Activated CD4-positive, alpha-beta T cell treated with anti-CD3 and anti-CD28 coated beads for 48 hours (primary cell): ENCODE results near the gene COL2A1.

Experiments used
- DNase-seq: peaks from one replicate; pipeline ENCODE4 v3.0.0-alpha.2; 2020

COL2A1 gene

DNA sequence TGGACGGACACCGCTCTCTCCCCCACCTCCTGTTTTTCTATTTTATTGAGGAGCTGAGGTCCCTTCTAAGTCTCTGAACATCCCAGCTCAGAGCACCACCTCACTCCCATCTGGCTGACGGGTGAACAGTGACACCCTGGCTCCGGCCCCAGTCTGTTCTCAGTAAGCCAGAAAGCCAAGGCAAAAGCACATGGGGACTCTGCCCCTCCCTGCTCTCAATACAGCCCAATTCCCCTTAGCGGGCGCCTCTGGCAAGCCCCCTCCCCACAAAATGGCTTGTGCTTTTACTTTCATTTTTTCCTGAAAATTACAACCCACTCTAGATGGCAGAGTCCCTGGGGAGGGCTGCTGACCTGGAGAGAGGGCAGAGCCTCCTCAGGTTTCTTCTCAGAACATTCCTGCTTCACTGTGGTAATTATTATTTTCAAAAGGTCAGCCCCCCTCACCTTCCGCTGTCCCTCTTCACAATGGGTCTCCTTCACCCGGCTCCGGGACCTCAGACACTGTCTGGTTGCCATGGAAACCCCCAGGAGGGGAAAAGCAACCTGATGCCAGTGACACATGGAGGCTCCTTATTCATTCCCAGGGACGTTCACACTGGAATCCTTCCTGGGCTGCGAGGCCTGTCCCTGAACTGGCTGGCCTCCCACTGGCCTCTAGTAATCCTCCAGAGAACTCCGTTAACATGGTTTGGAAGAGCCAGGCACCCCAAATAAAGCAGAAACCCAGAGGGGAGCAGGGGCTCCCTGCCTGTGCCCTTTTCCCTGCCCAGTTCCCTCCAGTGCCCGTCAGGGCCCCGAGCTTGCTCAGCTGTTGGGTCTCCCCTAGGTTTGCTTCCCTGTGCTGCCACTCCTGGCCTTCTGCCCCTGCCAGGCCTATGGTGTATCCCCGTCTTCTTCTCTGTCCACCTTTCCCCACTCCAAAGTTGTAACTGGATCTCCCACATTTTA lies 15.9 kb downstream of the COL2A1 start:
- no peak for DNase-seq

DNA sequence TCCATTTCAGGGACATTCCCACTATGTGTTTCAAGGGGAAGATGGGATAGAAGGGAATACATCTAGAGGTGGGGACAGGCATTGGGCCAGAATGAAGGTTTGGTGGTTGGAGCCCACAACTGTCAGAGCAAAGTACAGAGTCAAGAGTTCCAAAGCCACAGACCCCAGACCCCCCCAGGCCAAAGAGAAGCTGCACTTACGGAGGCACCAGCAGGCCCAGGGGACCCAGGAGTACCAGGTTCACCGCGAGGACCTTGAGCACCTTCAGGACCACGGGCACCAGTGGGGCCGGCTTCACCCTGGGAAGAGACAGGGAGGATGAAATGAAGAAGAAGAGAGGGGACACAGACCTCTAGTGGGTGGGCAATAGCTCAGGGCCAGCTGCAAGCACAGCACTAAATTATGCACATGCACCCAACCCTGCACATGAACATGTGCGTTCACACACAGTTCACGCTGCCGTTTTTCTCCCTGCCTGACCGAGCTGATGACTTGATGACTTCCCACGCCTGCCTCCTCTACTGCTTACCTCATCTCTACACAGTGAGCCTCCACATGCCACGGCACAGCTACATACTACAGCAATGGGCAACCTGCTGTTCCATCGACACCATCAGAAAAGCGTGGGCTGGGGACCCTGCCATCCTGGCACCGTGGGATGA lies 16.7 kb downstream of the COL2A1 start:
- DNase-seq: no peak

DNA sequence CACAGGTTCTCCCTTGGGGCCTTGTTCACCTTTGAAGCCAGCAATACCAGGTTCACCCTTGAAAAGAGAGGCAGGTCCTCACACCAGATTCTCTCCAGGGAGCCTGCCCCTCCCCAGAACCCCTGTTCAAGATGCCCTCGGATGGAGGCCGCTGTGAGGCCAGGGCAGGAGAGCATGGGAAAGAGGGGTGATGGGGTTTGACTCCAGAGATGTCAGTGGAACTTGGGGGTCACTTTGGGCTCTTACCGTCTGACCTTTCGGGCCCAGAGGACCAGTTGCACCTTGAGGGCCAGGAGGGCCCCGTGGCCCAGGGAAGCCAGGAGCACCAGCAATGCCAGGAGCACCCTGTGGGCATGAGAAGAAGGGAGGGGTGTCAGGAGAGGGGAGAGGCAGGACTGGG lies 17.4 kb downstream of the COL2A1 start:
- no peak for DNase-seq

DNA sequence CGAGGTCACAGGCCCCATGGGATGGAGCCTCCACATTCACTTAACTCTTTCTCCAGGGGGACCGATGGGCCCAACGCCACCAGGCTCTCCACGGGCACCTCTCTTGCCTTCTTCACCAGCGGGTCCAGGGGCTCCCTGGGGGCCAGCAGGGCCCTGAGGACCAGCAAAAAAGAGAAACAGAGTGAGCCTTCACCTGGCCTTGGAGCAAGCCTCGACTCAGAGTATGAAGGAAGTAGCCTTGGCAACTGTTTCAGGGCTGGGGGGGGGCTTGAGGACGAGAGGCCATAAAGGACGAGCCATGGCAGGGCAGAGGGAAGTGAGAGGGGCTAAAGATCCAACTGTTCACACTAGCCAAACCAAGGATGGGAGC lies 18.0 kb downstream of the COL2A1 start:
- no peak for DNase-seq

DNA sequence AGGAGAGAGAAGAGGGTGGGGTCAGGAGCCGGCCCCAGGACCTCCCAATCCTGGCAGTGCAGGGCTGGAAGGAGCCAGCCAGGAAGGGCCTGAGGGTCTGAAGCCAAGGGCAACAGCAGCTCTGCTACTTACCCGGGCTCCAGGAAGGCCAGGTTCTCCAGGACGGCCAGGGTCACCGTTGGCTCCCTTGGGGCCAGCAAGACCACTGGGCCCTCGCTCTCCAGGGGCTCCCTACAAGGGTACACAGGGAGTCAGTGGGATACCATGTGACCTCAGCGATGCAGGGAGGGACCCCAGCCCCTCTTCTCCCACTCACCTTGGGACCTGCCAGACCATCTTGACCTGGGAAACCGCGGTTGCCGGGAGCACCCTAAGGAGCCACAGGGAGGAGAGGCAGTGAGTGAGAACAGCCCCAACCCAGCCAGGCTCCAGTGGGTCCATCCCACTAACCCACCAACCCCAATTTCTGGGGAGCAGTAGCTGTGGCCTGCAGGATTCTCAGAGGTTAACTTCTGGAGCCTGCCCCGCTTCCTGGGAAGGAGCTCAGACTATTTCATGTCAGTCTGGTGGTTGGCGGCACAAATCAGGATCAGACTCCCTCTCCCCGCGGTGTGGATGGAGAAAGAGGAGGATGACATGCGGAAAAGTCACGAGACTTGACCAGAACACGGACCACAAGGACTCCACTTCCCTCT lies 18.5 kb downstream of the COL2A1 start:
- no peak for DNase-seq

DNA sequence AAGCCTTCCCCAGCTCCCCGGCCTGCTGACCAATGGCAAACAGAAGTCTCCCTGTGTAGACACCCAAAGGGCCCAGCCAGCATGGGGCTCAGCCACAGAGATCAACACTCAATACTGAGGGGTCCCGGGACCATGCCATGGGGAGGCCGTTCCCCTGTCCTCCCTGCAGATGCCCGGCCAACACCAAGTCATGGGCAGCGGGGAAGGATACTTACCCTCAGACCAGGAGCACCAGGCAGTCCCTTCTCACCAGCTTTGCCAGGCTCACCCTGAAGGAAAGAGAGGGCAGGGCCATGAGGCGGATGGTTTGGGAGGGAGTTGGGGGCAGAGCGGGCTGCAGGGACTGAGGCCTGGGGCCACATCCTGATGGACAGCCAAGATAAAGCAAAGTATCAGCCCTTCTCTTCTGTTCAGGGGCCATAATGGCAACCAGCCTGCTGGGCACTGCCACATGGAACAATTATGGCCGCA lies 19.9 kb downstream of the COL2A1 start:
- no peak for DNase-seq

DNA sequence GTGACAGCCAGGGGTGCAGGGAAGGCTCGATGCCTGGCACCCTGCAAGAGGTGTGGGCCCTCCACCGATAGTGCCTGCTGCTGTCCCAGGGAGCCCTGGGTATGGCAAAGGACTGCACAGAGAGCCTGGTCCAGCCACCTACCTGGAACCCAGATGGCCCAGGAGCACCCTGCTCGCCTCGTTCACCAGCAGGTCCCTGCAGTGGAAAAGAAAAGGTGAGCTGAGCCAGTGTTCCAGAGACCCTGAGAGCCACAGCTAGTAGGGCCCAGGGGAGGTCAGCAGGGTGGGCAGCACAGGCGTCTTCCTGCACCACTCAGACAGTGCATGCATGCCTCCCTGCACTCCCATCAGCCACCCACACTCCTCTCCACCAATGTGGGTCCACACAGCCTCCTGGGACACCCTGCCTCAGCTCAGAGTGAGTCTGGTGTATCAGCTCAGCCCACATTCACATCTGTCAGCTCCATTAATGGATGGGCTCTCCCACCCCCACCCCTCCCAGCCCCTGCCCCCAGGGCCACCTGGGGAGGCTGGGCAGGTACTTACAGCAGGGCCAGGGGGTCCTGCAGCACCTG lies 20.6 kb downstream of the COL2A1 start:
- DNase-seq: no peak

DNA sequence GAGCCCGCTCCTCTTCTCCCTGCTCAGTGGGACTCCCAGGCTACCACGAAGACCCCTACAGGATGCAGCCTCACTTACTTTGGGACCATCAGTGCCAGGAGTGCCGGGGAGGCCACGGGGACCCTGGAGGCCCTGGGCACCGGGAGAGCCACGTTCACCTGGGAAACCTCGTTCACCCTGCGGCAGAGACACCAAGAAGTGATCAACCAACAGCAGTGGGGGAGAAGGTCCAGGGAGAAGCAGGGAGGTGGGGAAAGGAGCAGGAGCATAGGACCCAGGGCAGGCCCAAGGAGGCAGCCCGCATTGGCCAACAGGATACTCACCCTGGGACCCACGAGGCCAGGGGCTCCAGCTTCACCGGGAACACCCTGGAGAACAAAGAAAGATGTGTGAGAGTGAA lies 21.5 kb downstream of the COL2A1 start:
- DNase-seq: no peak

DNA sequence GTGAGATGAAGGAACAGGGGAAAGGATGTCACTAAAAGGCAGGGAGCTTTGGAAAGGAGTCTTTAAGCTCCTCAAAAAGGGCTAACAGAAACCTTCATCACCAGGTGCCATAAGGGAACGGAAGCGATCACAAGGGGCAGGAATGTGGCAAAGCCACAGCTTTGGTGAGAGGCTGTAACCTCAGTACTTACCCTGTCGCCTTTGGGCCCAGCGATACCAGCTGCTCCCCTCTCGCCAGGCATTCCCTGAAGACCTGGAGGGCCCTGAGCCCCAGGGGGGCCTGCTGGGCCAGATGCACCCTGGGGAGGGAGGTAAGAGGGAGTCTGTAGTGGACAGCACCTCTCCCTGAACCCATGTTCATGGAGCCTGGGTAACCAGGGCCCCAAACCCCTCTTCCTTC lies 22.0 kb downstream of the COL2A1 start:
- DNase-seq: no peak

DNA sequence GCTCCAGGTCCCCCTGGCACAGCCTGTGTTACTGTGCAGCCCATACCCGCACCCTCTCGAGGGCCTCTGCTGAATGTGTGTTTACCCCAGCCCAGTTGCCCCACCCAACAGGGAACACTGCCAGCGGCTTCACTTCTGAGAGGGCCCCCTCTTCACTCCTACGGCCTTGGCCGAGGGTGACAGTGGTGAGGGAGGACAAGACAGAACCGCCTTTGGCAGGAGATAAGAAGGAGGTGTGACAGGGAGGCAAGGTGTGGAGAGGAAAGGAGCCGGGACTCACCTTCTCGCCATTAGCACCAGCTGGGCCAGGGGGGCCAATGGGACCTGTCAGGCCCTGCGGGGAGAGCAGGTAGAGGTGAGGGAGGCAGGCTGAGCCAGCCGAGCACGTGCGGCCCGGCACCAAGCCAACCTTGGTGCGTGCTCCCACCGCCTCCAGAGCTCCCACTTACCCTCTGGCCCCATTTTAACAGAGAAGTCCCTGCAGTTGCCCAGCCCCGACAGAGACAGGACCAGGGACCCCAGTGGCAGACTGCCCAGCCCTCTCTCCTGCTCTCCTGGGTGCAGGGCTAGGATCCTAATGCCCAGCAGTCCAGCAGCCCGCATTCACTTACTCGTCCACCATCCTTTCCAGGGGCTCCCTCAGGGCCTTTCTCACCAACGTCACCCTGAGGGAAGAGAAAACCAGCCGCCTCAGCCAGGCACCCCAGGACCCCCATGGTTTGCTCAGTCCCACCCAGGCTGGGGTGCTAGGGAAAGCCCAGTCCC lies 22.6 kb downstream of the COL2A1 start:
- DNase-seq: no peak

DNA sequence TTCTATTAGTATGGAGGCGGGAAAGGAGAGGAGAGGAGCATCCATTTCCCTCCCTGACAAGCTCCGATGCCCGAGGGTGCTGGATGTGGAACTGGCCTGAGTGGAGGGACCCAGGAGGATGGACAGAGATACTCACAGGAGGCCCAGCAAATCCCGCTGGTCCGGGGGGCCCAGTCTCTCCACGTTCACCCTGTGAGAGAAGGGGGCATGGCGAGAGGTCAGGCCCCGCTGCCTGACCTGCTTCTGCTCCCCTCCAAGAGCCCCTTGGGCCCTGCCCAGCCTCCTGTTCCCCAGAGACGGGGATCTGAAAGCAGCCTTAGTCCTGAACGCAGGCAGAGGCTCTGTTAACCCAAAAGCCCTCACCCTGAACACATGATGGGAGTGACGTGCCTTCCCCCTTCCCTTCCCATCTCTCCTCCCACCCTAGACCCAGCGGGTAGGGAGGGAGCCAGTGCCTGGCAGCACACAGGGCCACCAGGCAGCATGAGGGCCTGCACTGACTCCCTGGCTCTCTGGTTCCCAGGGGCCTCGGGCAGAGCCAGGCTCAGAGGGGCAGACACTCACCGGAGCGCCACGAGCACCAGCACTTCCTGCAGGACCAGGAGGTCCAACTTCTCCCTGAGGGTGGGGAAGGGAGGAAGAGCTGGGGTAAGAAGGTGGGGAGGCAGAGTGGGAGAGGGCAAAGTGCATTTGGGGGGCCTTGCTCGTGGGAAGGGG lies 23.3 kb downstream of the COL2A1 start:
- no peak for DNase-seq

DNA sequence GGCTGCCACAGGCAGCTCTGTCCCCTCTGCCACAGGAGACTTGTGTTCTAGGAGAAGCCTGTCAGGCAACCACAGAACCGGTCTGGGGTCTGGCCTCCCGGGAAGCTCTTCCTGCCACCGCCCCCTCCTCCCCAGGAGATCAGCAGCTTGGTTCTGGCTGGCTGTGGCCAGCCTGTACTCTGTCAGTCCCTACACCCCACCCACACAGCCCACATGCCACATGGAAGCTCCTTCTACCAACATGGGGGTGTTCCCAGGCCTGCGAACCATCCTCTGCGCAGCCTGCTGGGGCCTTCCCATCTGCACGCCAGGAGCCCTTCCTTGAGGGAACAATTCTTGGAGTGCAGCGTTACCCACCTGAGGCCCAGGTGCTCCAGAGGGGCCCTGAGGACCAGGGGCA lies 24.1 kb downstream of the COL2A1 start:
- no peak for DNase-seq

DNA sequence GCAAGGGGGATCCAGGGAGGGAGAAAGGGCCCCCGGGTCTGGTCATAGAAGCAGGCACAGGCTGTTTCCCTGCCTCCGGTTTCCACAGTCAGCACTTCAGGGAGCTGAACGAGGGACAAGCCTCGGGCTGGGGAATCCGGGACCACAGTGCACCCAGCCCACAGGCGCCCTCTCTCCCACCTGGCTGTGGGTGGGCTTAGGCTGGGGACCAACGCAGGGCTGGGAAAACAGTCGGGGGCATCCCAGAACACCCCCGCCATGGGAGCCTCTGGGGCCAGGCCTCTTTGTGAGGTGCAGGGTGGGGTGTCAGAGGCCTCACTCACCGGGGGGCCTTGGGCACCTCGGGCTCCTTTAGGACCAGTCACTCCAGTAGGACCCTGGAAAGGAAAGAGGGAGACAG lies 24.6 kb downstream of the COL2A1 start:
- no peak for DNase-seq

DNA sequence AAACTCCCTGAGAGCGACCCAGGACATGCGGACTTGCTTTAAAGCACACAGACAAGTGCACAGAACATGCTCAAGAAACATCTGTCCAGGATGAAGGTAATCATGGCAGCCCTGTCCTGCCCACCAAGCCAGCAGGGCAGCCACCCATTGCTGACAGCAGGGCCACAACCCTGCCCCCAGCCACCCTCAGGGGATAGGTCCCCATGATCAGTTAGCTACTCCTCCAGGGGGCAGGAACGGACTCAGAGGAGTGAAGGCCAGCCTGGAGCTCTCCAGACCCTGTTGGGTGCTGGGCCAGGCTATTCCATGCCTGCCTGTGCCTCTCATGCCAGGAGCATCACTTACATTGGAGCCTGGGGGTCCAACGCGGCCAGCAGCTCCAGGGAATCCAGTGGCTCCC lies 25.1 kb downstream of the COL2A1 start:
- DNase-seq: no peak

DNA sequence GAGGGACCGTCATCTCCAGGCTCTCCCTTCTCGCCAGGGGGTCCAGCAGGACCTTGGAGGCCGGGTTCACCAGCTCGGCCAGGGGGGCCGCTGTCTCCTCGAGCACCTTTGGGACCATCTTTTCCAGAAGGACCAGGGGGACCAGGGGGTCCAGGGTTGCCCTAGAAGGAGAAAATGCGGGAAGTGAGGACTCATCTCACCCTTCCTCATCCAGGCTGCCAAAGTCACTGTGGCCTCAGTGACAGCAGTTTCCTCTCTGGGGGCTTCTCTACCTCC lies 25.7 kb downstream of the COL2A1 start:
- DNase-seq: no peak

DNA sequence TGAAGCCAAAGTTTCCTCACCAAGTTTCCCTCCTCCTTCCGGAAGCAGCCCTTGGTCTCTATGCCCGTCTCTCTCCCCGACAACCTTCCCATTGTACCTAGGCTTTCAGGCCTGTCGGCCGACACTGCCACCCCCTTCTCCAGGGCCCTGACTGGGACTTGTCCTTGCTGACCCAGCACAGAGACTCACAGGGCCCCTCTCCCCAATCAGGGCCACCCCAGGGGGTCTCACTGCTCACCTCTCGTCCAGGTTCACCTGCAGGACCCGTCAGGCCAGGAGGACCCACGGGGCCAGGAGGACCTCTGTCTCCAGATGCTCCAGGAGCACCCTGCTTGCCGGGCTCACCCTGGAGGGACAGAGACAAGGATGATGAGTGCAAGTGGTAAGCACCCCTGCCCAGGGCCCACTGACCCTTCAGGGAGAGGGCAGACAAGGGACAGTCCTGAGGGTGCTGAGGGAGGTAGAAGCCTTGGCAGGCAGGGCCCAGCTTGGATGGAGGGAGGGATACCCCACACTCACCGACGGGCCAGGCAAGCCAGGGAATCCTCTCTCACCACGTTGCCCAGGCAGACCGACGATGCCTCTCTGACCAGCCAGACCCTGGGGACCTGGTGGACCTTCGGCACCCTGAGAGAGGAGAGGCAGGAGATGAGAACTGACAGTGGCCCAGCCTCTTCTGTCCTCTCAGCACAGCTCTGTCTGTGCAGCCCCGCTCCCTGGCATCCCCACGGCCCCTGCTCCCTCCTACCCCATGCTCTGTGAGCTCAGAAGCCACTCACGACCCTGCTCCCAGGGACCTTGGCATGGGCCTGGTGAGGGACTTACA lies 26.3 kb downstream of the COL2A1 start:
- DNase-seq: no peak

DNA sequence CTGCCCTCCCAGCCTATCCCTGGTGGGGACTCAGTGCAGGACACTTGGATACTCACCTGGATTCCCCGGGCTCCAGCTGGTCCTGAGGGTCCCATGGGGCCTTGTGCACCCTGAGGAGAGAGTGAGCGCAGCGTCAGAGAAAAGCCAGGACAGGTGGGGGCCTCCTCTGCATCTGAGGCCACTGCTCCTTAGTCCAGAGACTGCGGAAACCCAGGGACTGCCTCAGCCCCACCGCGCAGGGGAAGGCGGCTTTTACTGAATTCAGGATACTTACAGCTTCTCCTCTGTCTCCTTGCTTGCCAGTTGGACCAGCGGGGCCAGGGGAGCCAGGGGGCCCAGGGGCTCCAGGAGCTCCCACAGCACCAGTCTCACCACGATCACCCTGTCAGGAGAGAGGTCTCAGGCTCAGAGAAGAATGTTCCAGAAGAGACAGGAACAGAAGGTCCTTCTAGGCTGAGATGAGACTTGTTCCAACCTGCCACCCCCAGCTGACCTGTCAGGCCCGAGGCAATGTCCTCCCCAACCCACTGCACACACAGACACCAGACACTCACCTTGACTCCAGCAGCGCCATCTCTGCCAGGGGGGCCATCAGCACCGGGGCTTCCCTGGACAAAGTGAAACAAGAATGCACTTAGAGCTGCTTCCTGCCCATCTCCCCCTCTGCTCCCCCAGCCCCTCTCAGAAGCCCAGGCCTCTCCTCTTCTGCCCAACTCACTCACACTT lies 27.1 kb downstream of the COL2A1 start:
- no peak for DNase-seq

DNA sequence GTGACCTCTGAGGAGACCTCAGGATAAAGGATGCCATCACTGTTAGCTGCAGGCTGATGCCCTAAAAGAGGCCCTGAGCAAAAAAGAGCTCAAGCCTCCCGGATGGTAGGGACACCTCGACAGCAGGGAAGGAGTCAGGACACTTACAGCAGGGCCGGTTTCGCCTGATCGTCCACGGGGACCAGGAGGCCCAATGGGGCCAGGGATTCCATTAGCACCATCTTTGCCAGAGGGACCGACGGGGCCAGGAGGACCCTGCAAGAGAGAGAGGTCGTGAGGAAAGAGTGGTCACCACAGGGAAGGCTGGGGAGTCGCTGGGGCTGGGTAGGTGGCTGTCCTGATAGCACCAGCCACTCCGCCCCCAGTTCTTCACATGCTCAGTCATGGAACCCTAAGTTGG lies 28.5 kb downstream of the COL2A1 start:
- no peak for DNase-seq

DNA sequence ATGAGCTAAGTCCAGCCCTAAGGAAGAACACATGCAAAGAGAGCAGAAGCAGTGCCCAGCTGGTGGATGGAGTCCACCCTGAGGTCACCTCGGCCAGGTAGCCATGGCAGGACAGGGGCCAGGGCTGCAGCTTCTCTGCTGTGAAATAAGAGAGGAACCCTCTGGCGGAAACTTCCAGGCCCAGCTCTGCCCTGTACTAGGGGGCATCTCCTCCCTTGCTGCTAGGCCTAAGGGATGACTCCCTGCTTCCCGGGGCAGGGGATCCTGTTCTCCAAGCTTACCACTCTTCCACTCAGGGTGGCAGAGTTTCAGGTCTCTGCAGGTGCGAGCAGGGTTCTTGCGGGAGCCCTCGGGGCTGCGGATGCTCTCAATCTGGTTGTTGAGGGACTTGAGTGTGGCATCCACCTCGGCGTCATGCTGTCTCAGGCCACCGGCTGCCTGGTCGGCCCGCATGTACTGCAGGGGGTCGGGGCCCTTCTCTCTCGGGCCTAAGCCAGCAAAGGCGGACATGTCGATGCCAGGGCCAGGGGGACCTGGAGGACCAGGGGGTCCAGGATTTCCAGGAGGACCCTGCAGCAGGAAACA lies 29.1 kb downstream of the COL2A1 start:
- no peak for DNase-seq

DNA sequence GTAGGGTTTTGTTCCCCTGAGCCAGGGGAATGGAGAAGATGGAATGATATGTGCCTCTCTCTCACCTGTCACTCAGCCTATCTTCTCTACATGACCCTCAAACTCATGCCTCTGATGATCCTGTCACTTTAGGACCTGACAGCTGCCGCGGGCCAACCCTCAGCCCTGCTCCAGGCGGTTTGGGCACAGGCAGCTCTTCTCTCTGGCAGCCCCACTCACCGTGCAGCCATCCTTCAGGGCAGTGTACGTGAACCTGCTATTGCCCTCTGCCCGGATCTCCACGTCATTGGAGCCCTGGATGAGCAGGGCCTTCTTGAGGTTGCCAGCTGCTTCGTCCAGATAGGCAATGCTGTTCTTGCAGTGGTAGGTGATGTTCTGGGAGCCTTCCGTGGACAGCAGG lies 30.4 kb downstream of the COL2A1 start:
- no peak for DNase-seq
